HG03439 (cell line): Measurements from ENCODE around the gene CST6.
A peak's percentile ranks its signal among the peaks of the same experiment; 100 is the strongest.

Experiments
- ATAC-seq: cut with Tn5 transposase; IDR thresholded peaks from one replicate; pipeline ENCODE4 v1.9.1; 2021; ENCODE audit warnings: mild to moderate bottlenecking, moderate library complexity; ENCODE audit not compliant: unreplicated experiment

Gene CST6

GRCh38 chr11:66045177-66045639, 33.4 kb downstream of the CST6 start:
- ATAC-seq, result peak; percentile 76

- ATAC-seq, result no peak
Measured at GRCh38 chr11:66046901-66047300, 35.1 kb downstream of the CST6 start.

- no peak for ATAC-seq
Measured at GRCh38 chr11:66047541-66048365, 35.9 kb downstream of the CST6 start.

GRCh38 chr11:66048547-66049323, 36.9 kb downstream of the CST6 start, which contains the start of gene GAL3ST3:
Gene GAL3ST3, minus strand, starts transcription at chr11:66049161. Its CDS starts 3,746 bp downstream, at chr11:66045415.
- no peak for ATAC-seq

GRCh38 chr11:66050581-66051231, 38.9 kb downstream of the CST6 start:
- ATAC-seq, result no peak

- ATAC-seq, result no peak
Measured at GRCh38 chr11:66051371-66051765, 39.6 kb downstream of the CST6 start.

- peak; percentile 95 for ATAC-seq
Measured at GRCh38 chr11:66051766-66052663, 40.2 kb downstream of the CST6 start, which contains the start of gene SF3B2. Gene SF3B2, plus strand, starts transcription at chr11:66052364. Its CDS starts 21 bp downstream, at chr11:66052385.

- ATAC-seq, result no peak
Measured at GRCh38 chr11:66052664-66052982, 40.8 kb downstream of the CST6 start.

GRCh38 chr11:66055021-66055420, 43.2 kb downstream of the CST6 start:
- no peak for ATAC-seq

- ATAC-seq, result no peak
Measured at GRCh38 chr11:66056501-66056900, 44.7 kb downstream of the CST6 start.

- ATAC-seq, result no peak
Measured at GRCh38 chr11:66059966-66060680, 48.3 kb downstream of the CST6 start.

GRCh38 chr11:66061268-66061667, 49.5 kb downstream of the CST6 start:
- no peak for ATAC-seq

GRCh38 chr11:66062408-66062807, 50.6 kb downstream of the CST6 start:
- no peak for ATAC-seq
